ENCODE data around the gene SLC11A1. TPM values are rescaled to one million over a fixed set of nuclear protein-coding genes. Genes with fewer than 3 reads are reported as not detected.

The SLC11A1 gene
- total RNA-seq, 1 experiment from 2014 or later: 0.44 TPM

GRCh38 chr2:218436992-218437391, 54.9 kb downstream of the SLC11A1 start:
- Histone ChIP-seq H3K36me3 (ENCODE audit: low read depth) (no peaks in the 10 kb centered on the region), H3K4me2 (no peak overlapping the region), H4K20me1 (ENCODE audit: insufficient read depth) (no peaks in the 10 kb centered on the region), H3K27ac (no peak overlapping the region), H3K4me1 (replicated peaks; ENCODE audit: insufficient read depth) (no peaks in the 10 kb centered on the region), H3K9me3 (ENCODE audit: insufficient read depth, low read depth) (no peaks in the 10 kb centered on the region), H2AFZ (no peak overlapping the region), H3F3A (ENCODE audit: insufficient read depth, low read depth) (no peaks in the 10 kb centered on the region), H3K4me3 (no peak overlapping the region), H3K79me2 (ENCODE audit: low read depth) (no peaks in the 10 kb centered on the region), H3K9me2 (ENCODE audit: insufficient read depth) (no peaks in the 10 kb centered on the region), H3K27me3 (ENCODE audit: insufficient read depth, low read depth) (0 out of 2 replicates have a peak, but pooled peaks cover 5% of the 10 kb centered on the region)
- intact Hi-C loops (cut with micrococcal nuclease; ENCODE audit: unreplicated experiment): no loop called here
- BruUV-seq (replicated peaks): no TSS peak
- ChIA-PET POLR2A (ENCODE audit: unreplicated experiment) (no interaction called here), CTCF (no interaction called here)
- TF ChIP-seq EZH2 (IDR thresholded peaks at IDR 0.05; ENCODE audit: low read depth) (no peak), CTCF (conservative IDR thresholded peaks at IDR 0.05) (no peak)
- no peak for DNase-seq

- Histone ChIP-seq H4K20me1 (ENCODE audit: insufficient read depth) (no peaks in the 10 kb centered on the region), H3K9me3 (ENCODE audit: insufficient read depth, low read depth) (no peaks in the 10 kb centered on the region), H3K4me2 (no peak overlapping the region), H3K79me2 (ENCODE audit: low read depth) (no peaks in the 10 kb centered on the region), H2AFZ (no peak overlapping the region), H3K4me3 (no peak overlapping the region), H3K4me1 (replicated peaks; ENCODE audit: insufficient read depth) (no peaks in the 10 kb centered on the region), H3K9me2 (ENCODE audit: insufficient read depth) (no peaks in the 10 kb centered on the region), H3K27me3 (ENCODE audit: insufficient read depth, low read depth) (no peaks in the 10 kb centered on the region), H3K36me3 (ENCODE audit: low read depth) (no peaks in the 10 kb centered on the region), H3F3A (ENCODE audit: insufficient read depth, low read depth) (0 out of 2 replicates have a peak, but pooled peaks cover 4% of the 10 kb centered on the region), H3K27ac (no peak overlapping the region)
- no TSS peak for BruUV-seq (replicated peaks)
- intact Hi-C loops (cut with micrococcal nuclease; ENCODE audit: unreplicated experiment): no loop called here
- TF ChIP-seq EZH2 (IDR thresholded peaks at IDR 0.05; ENCODE audit: low read depth): no peak
- no peak for TF ChIP-seq CTCF (conservative IDR thresholded peaks at IDR 0.05)
- no peak for DNase-seq
- POLR2A ChIA-PET (ENCODE audit: unreplicated experiment): no interaction called here
- CTCF ChIA-PET: no interaction called here
Observed at GRCh38 chr2:218437969-218438368, 55.9 kb downstream of the SLC11A1 start.

- H3K4me1 ChIP-seq (replicated peaks; ENCODE audit: insufficient read depth): peaks cover 2% of the 10 kb centered on the region; the same call in 1 of the 2 replicates
- H3K9me3 ChIP-seq (ENCODE audit: insufficient read depth, low read depth): no peaks in the 10 kb centered on the region
- H3K27me3 ChIP-seq (ENCODE audit: insufficient read depth, low read depth): no peaks in the 10 kb centered on the region
- H3F3A ChIP-seq (ENCODE audit: insufficient read depth, low read depth): 0 out of 2 replicates have a peak, but pooled peaks cover 4% of the 10 kb centered on the region
- H3K9me2 ChIP-seq (ENCODE audit: insufficient read depth): no peaks in the 10 kb centered on the region
- CTCF ChIA-PET: no interaction called here
- TF ChIP-seq EZH2 (IDR thresholded peaks at IDR 0.05; ENCODE audit: low read depth): no peak
- intact Hi-C loops (cut with micrococcal nuclease; ENCODE audit: unreplicated experiment): no loop called here
- no peaks in the 10 kb centered on the region for H4K20me1 ChIP-seq (ENCODE audit: insufficient read depth)
- no peak for DNase-seq
- no peaks in the 10 kb centered on the region for H3K36me3 ChIP-seq (ENCODE audit: low read depth)
- no peak overlapping the region for H2AFZ ChIP-seq
- BruUV-seq (replicated peaks): no TSS peak
- H3K4me3 ChIP-seq: no peak overlapping the region
- H3K4me2 ChIP-seq: no peak overlapping the region
- POLR2A ChIA-PET (ENCODE audit: unreplicated experiment): no interaction called here
- H3K27ac ChIP-seq: no peak overlapping the region
- no peaks in the 10 kb centered on the region for H3K79me2 ChIP-seq (ENCODE audit: low read depth)
Observed at GRCh38 chr2:218438596-218438995, 56.5 kb downstream of the SLC11A1 start.
